ENCODE measurements around the gene COL6A3. TPM values are rescaled to one million over a fixed set of nuclear protein-coding genes. Genes with fewer than 3 reads are reported as not detected.

Gene COL6A3
- polyA plus RNA-seq, 1 of the 3 experiments (the other 2 are of a cell fraction), result 18.5 TPM

DNA sequence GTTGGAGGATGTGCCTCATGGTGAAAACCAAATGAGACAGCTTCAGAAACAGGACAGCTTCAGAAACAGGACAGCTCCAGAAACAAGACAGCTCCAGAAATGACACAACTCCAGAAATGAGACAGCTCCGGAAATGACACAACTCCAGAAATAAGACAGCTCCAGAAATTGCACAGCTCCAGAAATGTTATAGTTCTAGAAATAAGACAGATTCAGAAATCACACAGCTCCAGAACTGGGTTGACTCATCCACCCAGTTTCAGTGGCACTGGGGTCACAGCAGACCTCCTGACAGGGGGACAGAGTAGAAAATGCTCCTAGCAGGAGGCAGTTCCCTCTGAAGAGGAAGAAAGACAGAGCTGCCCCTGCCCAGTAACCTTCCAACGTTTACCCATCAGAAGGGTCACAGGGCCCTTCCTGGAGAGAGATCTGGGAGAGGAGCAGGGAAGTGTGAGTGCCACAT, 26.9 kb upstream of the COL6A3 start:
- H3K79me2 ChIP-seq (ENCODE audit: insufficient read depth), result no peaks in the 10 kb centered on the region
- H3K9me2 ChIP-seq, result no peaks in the 10 kb centered on the region
- H4K20me1 ChIP-seq (ENCODE audit: insufficient read depth), result no peaks in the 10 kb centered on the region
- H3K27me3 ChIP-seq (ENCODE audit: insufficient read depth), result no peaks in the 10 kb centered on the region
- no peaks in the 10 kb centered on the region for H3K36me3 ChIP-seq (replicated peaks in 1 of 2; ENCODE audit: control insufficient read depth in 1 of 2, insufficient read depth in 2 of 2, low read length in 1 of 2)
- DNase-seq, result no peak
- peak overlapping the region; percentile 29; the same call in 1 of the 2 replicates for H3K9ac ChIP-seq
- ChIA-PET CTCF (interaction anchor here (0.9 to 5.2 kb wide), 5 partner anchors 9 to 35 kb away, joined by 3 to 27 read pairs (median 9); no protein-coding TSS in a partner anchor), POLR2A (no interaction called here)
- H3K4me3 ChIP-seq (ENCODE audit: low read depth in 2 of 2, low read length in 1 of 2), result no peak overlapping the region
- peak overlapping the region; percentile 43; the same call in 1 of the 2 replicates for H3K4me2 ChIP-seq
- H3K27ac ChIP-seq (ENCODE audit: low read depth in 2 of 2, low read length in 1 of 2), result peak overlapping the region; percentile 85 to 93
- peaks cover 24% of the 10 kb centered on the region for H3F3A ChIP-seq (replicated peaks; ENCODE audit: insufficient read depth)
- WGBS (ENCODE audit: low lambda C conversion rate), result 37% methylated on average over 2 of the region's 2 CpGs
- H3K9me3 ChIP-seq, result no peaks in the 10 kb centered on the region
- TF ChIP-seq, protein P1, sequence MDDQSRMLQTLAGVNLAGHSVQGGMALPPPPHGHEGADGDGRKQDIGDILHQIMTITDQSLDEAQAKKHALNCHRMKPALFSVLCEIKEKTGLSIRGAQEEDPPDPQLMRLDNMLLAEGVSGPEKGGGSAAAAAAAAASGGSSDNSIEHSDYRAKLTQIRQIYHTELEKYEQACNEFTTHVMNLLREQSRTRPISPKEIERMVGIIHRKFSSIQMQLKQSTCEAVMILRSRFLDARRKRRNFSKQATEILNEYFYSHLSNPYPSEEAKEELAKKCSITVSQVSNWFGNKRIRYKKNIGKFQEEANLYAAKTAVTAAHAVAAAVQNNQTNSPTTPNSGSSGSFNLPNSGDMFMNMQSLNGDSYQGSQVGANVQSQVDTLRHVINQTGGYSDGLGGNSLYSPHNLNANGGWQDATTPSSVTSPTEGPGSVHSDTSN (IDR thresholded peaks at IDR 0.05), result 0 out of 2 replicates have a peak, but pooled peaks have one; percentile 15
- TF ChIP-seq, protein P2, sequence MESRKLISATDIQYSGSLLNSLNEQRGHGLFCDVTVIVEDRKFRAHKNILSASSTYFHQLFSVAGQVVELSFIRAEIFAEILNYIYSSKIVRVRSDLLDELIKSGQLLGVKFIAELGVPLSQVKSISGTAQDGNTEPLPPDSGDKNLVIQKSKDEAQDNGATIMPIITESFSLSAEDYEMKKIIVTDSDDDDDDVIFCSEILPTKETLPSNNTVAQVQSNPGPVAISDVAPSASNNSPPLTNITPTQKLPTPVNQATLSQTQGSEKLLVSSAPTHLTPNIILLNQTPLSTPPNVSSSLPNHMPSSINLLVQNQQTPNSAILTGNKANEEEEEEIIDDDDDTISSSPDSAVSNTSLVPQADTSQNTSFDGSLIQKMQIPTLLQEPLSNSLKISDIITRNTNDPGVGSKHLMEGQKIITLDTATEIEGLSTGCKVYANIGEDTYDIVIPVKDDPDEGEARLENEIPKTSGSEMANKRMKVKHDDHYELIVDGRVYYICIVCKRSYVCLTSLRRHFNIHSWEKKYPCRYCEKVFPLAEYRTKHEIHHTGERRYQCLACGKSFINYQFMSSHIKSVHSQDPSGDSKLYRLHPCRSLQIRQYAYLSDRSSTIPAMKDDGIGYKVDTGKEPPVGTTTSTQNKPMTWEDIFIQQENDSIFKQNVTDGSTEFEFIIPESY (IDR thresholded peaks at IDR 0.05; ENCODE audit: borderline replicate concordance, low read depth), result no peak
- no peak for TF ChIP-seq MEF2A (IDR thresholded peaks at IDR 0.05; ENCODE audit: borderline replicate concordance, low read depth)
- TF ChIP-seq, protein P3, sequence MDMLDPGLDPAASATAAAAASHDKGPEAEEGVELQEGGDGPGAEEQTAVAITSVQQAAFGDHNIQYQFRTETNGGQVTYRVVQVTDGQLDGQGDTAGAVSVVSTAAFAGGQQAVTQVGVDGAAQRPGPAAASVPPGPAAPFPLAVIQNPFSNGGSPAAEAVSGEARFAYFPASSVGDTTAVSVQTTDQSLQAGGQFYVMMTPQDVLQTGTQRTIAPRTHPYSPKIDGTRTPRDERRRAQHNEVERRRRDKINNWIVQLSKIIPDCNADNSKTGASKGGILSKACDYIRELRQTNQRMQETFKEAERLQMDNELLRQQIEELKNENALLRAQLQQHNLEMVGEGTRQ (IDR thresholded peaks at IDR 0.05; ENCODE audit: borderline replicate concordance, low read depth, low read length), result no peak
- H3K4me1 ChIP-seq (ENCODE audit: control insufficient read depth in 1 of 2, insufficient read depth in 2 of 2, low read depth in 1 of 2, low read length in 1 of 2), result peaks cover 17 to 37% of the 10 kb centered on the region in 2 experiments
- 0 out of 2 replicates have a peak overlapping the region, but pooled peaks have one; percentile 0 for H2AFZ ChIP-seq (ENCODE audit: low read depth)

DNA sequence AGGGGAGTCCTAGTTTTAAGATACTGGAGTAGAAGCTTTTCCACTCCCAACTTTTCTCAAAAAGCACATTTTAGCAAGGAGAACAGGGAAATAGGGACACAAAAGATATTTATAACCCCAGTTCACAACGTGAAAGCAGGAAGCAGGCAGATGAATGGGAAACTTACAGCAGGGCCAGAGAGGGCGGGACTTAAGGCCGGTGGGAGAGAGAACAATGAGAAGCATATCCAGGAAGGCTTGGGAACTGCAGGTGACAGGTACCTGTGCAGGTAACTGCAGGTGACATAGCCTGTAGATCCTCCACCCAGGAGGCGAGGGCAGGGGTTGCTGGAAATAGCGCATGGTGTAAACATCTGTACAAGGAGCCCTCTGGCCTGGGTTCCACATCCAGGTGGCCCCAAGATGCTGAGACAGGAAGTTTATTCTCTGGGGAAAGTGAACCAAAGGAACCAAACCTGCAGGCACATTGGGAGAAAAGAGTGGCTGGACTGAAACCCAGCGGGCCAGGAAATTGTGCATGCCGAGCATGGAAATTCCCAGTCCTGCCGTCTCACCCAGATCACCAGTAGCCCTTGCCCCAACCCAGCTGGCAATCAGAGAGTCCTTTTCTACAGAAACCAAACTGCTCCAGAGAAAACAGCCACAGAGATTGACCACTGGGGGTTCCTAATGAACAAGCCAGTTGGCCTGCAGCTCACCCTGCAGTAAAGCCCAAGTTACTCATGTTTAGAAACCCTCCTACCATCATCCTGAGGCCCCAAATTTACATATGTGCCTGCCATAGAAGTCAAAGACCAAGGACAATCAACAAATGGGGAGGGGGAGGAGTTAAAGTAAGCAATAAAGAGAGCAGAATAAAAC, 24.3 kb upstream of the COL6A3 start:
- Histone ChIP-seq H3K4me1 (ENCODE audit: control insufficient read depth in 1 of 2, insufficient read depth in 2 of 2, low read depth in 1 of 2, low read length in 1 of 2) (peaks cover 42 to 54% of the 10 kb centered on the region in 2 experiments), H3K36me3 (replicated peaks in 1 of 2; ENCODE audit: control insufficient read depth in 1 of 2, insufficient read depth in 2 of 2, low read length in 1 of 2) (no peaks in the 10 kb centered on the region), H3K4me3 (ENCODE audit: low read depth in 2 of 2, low read length in 1 of 2) (no peak overlapping the region), H3K9me2 (no peaks in the 10 kb centered on the region), H3K4me2 (no peak overlapping the region), H2AFZ (ENCODE audit: low read depth) (0 out of 2 replicates have a peak overlapping the region, but pooled peaks have one; percentile 50), H3K79me2 (ENCODE audit: insufficient read depth) (no peaks in the 10 kb centered on the region), H3K27ac (ENCODE audit: low read depth in 2 of 2, low read length in 1 of 2) (peak overlapping the region in 1 of 2 experiments; percentile 99; a peak in 2 of 4 replicates), H3F3A (replicated peaks; ENCODE audit: insufficient read depth) (peaks cover 37% of the 10 kb centered on the region), H3K27me3 (ENCODE audit: insufficient read depth) (no peaks in the 10 kb centered on the region), H3K9ac (no peak overlapping the region), H4K20me1 (ENCODE audit: insufficient read depth) (no peaks in the 10 kb centered on the region), H3K9me3 (no peaks in the 10 kb centered on the region)
- no peak for DNase-seq
- CTCF ChIA-PET, result interaction anchor here (0.6 to 1.4 kb wide), 3 partner anchors 30 to 160 kb away, joined by 3 to 4 read pairs (median 3); no protein-coding TSS in a partner anchor
- TF ChIP-seq POLR2AphosphoS5 (IDR thresholded peaks at IDR 0.05; ENCODE audit: low read depth, low read length) (no peak), FOXM1 (IDR thresholded peaks at IDR 0.05; ENCODE audit: low read depth) (no peak), TCF12 (IDR thresholded peaks at IDR 0.05) (no peak), GABPA (IDR thresholded peaks at IDR 0.05; ENCODE audit: low read depth) (no peak), TEAD4 (IDR thresholded peaks at IDR 0.05; ENCODE audit: borderline replicate concordance, insufficient read depth) (no peak)
- POLR2A ChIA-PET, result no interaction called here
- WGBS (ENCODE audit: low lambda C conversion rate), result 86% methylated on average over 8 of the region's 8 CpGs

All from SK-N-SH (cell line).